K562 (cell line): ENCODE data around the gene KRTAP26-1. TPM values are rescaled to one million over a fixed set of nuclear protein-coding genes. Genes with fewer than 3 reads are reported as not detected.

Source experiments
- ATAC-seq: fragments of 200-7000 bp; cut with Tn5 transposase; 3 replicates; pipeline ENCODE4 v1.9.1; 2020; ENCODE audit warnings: moderate library complexity
- BruUV-seq: library from RNA; stranded (reverse); fragments of 400-500 nt; replicated peaks from 2 replicates; lab custom pipeline; 2021; lab: Mats Ljungman, UMichigan
- CTCF ChIA-PET: fragments of 300-600 bp; formaldehyde crosslinking; extraction: SDS; loops from one replicate; lab custom pipeline; 2021; ENCODE audit warnings: low intra/inter-chr PET ratio; lab: Yijun Ruan, JAX
- POLR2A ChIA-PET: fragments of 300-600, 350-650 bp; sonication (Branson Sonifier 250); formaldehyde crosslinking; extraction: SDS; loops from one replicate; lab custom pipeline; 2021; ENCODE audit warnings: antibody characterized with exemption, inconsistent platforms; lab: Yijun Ruan, JAX
- DNase-seq, 4 experiments: peaks; one replicate each; pipeline versions ENCODE4 v3.0.0 to v3.0.0-alpha.2; 2011 to 2018; ENCODE audit warnings: low spot score in 3 of 4, mixed read lengths in 3 of 4; ENCODE audit errors: extremely low read depth in 1 of 4
- FAIRE-seq: peaks from 2 replicates; lab custom pipeline; 2011; peaks lifted over from hg19 to GRCh38; lab: Jason Lieb, UNC
- H2AFZ ChIP-seq: 2 replicates; pipeline ENCODE4 v1.6.0; 2011; ENCODE audit warnings: low read depth, low read length, control low read depth, inconsistent platforms
- H3K27ac ChIP-seq: fragments of 200-600 bp; 3 replicates; pipeline ENCODE4 v1.8.0; 2011; ENCODE audit warnings: low read depth, mild to moderate bottlenecking, control low read depth, inconsistent platforms, low read length, moderate library complexity, mixed read lengths; ENCODE audit errors: extremely low read depth
- H3K27me3 ChIP-seq, 2 experiments: fragments of 300-600 bp in 1 of 2; 2 replicates in 1 of 2; 3 replicates in 1 of 2; pipeline versions ENCODE4 v1.6.0 to v1.8.0; 2011; ENCODE audit warnings: inconsistent platforms in 2 of 2, low read length in 2 of 2, mild to moderate bottlenecking in 1 of 2, mixed read lengths in 1 of 2, moderate library complexity in 1 of 2; ENCODE audit not compliant: control insufficient read depth in 2 of 2, insufficient read depth in 2 of 2
- H3K36me3 ChIP-seq: fragments of 300-600 bp; 3 replicates; pipeline ENCODE4 v1.8.0; 2011; ENCODE audit warnings: mild to moderate bottlenecking, low read length, inconsistent platforms; ENCODE audit not compliant: control insufficient read depth, insufficient read depth
- H3K4me1 ChIP-seq, 2 experiments: fragments of 200-600 bp in 1 of 2; replicated peaks in 1 of 2; 2 replicates in 1 of 2; 3 replicates in 1 of 2; pipeline versions ENCODE4 v1.5.1 to v1.8.0; 2011; ENCODE audit warnings: inconsistent platforms in 2 of 2, low read length in 2 of 2, mild to moderate bottlenecking in 1 of 2, mixed read lengths in 1 of 2, moderate library complexity in 1 of 2; ENCODE audit not compliant: control insufficient read depth in 2 of 2, insufficient read depth in 2 of 2
- H3K4me2 ChIP-seq: 2 replicates; pipeline ENCODE4 v1.6.1; 2011; ENCODE audit warnings: low read length, control low read depth, inconsistent platforms, mixed read lengths; ENCODE audit not compliant: insufficient read depth
- H3K4me3 ChIP-seq: fragments of 200-600 bp; sonication (generic), shearing (Covaris generic); 2 replicates; pipeline ENCODE4 v1.5.1; 2016; ENCODE audit warnings: control low read depth, inconsistent platforms
- H3K79me2 ChIP-seq: fragments of 200-600 bp; 3 replicates; pipeline ENCODE4 v1.8.0; 2011; ENCODE audit warnings: low read length, inconsistent platforms; ENCODE audit not compliant: control insufficient read depth, insufficient read depth
- H3K9ac ChIP-seq, 2 experiments: 2 replicates each; pipeline versions ENCODE4 v1.6.0 to v1.6.1; 2011; ENCODE audit warnings: low read depth in 2 of 2, low read length in 2 of 2, control low read depth in 1 of 2, inconsistent platforms in 1 of 2, mild to moderate bottlenecking in 1 of 2, mixed read lengths in 1 of 2; ENCODE audit not compliant: insufficient read depth in 1 of 2
- H3K9me1 ChIP-seq: one replicate; pipeline ENCODE4 v1.6.0; 2011; ENCODE audit warnings: inconsistent platforms, mild to moderate bottlenecking, low read length, moderate library complexity; ENCODE audit not compliant: control insufficient read depth, insufficient read depth
- H3K9me3 ChIP-seq: replicated peaks from 2 replicates; pipeline ENCODE4 v1.5.1; 2011; ENCODE audit warnings: low read depth, low read length, inconsistent platforms; ENCODE audit not compliant: control insufficient read depth, insufficient read depth
- H4K20me1 ChIP-seq: replicated peaks from 2 replicates; pipeline ENCODE4 v1.6.1; 2011; ENCODE audit warnings: low read length, inconsistent platforms, mixed read lengths; ENCODE audit not compliant: control insufficient read depth, insufficient read depth
- ATF4 ChIP-seq: fragments of 450-650 bp; formaldehyde crosslinking; IDR thresholded peaks from 2 replicates; pipeline ENCODE4 v1.4.0; 2022; ENCODE audit warnings: mild to moderate bottlenecking, moderate library complexity
- CREB3L1 ChIP-seq: fragments of 450-650 bp; IDR thresholded peaks from 2 replicates; pipeline ENCODE4 v1.6.1; 2014; ENCODE audit warnings: low read depth, mild to moderate bottlenecking, moderate library complexity, borderline replicate concordance
- FOXJ2 ChIP-seq: fragments of 200-800 bp; sonication (Bioruptor generic); IDR thresholded peaks from 2 replicates; pipeline ENCODE4 v1.6.1; 2016; ENCODE audit warnings: missing genetic modification characterization, missing compliant biosample characterization
- FOXP4 ChIP-seq: sonication (generic); formaldehyde crosslinking; IDR thresholded peaks from 2 replicates; pipeline ENCODE4 v1.8.0; 2022; ENCODE audit warnings: mild to moderate bottlenecking, missing genetic modification reagents, borderline replicate concordance
- HNRNPK ChIP-seq: fragments of 200-400 bp; formaldehyde crosslinking; IDR thresholded peaks from one replicate; pipeline ENCODE4 v1.6.1; 2018; ENCODE audit warnings: mild to moderate bottlenecking, low read depth, low read length; ENCODE audit not compliant: poor library complexity, severe bottlenecking
- MAX ChIP-seq: sonication (generic); formaldehyde crosslinking; IDR thresholded peaks from 2 replicates; pipeline ENCODE4 v1.9.0; 2022; ENCODE audit warnings: mild to moderate bottlenecking, missing genetic modification reagents
- MCM5 ChIP-seq: fragments of 450-650 bp; IDR thresholded peaks from 2 replicates; pipeline ENCODE4 v1.6.1; 2016; ENCODE audit warnings: low read depth
- MITF ChIP-seq: IDR thresholded peaks from 2 replicates; pipeline ENCODE4 v1.6.1; 2014; ENCODE audit warnings: antibody characterized with exemption
- MXI1 ChIP-seq: IDR thresholded peaks from 2 replicates; pipeline ENCODE4 v1.6.1; 2011; ENCODE audit warnings: low read depth, mild to moderate bottlenecking, improper control_type of control experiment, low read length
- PCBP1 ChIP-seq: fragments of 200-400 bp; formaldehyde crosslinking; IDR thresholded peaks from 2 replicates; pipeline ENCODE4 v1.6.1; 2018; ENCODE audit warnings: mild to moderate bottlenecking, low read depth, low read length; ENCODE audit not compliant: poor library complexity, severe bottlenecking
- USF2 ChIP-seq: sonication (generic); formaldehyde crosslinking; IDR thresholded peaks from 2 replicates; pipeline ENCODE4 v1.5.0; 2020; ENCODE audit warnings: missing genetic modification reagents
- YY1 ChIP-seq, 3 experiments: IDR thresholded peaks; 2 replicates each; pipeline ENCODE4 v1.6.1; 2011; ENCODE audit warnings: low read length in 2 of 3, mild to moderate bottlenecking in 2 of 3, moderate library complexity in 2 of 3, borderline replicate concordance in 1 of 3, control low read depth in 1 of 3, low read depth in 1 of 3; ENCODE audit not compliant: insufficient read depth in 3 of 3, insufficient replicate concordance in 2 of 3, control insufficient read depth in 1 of 3, insufficient read length in 1 of 3; ENCODE audit errors: extremely low read depth in 1 of 3
- WGBS: fragments of 100-300 bp; shearing (Covaris generic); methylation state at CpG from one replicate; pipeline ENCODE4 v1.1.6; 2016; ENCODE audit warnings: low coverage, mixed read lengths; ENCODE audit not compliant: insufficient coverage; ENCODE audit errors: missing lambda C conversion rate; 5-methylcytosine and 5-hydroxymethylcytosine counted together
- in situ Hi-C: fragments of 300-500 bp; cut with MboI; formaldehyde crosslinking; loops from 4 replicates; pipeline ENCODE4 v1.15.0; 2018; ENCODE audit warnings: inconsistent platforms, mixed read lengths
- intact Hi-C: fragments of 100-400 bp; cut with micrococcal nuclease; formaldehyde crosslinking; loops from 2 replicates; pipeline ENCODE4 v1.14.2; 2022
- polyA plus RNA-seq, 8 experiments: library from polyadenylated mRNA; depleted of rRNA in 4 of 8; stranded (reverse) in 5 of 8; unstranded in 3 of 8; fragments of >200 nt; fragmentation: Nextera tagmentation in 2 of 8; fragmentation: Illumina TruSeq in 1 of 8; extraction: Ambion mirVana in 2 of 8; extraction: Trizol in 1 of 8; gene quantifications; 2 replicates each; pipeline versions ENCODE4 v1.2.1 to v1.2.3, GENCODE V29; 2011 to 2014; ENCODE audit warnings: inconsistent platforms in 1 of 8, missing spikeins in 1 of 8
- total RNA-seq, 7 experiments: library from RNA; depleted of rRNA in 6 of 7; stranded (reverse); fragments of >200 nt in 6 of 7; fragmentation: Illumina TruSeq in 2 of 7; extraction: Trizol in 2 of 7; gene quantifications; 2 replicates each; pipeline versions ENCODE4 v1.2.1 to v1.2.3, GENCODE V29; 2011 to 2021; ENCODE audit warnings: low replicate concordance in 1 of 7

KRTAP26-1 gene
- total and polyA plus RNA-seq, 9 of the 15 experiments (the other 6 are each of a cell fraction or from before 2014, with no cell fraction given), result not detected

GRCh38 chr21:30336596-30336995, 16.5 kb upstream of the KRTAP26-1 start:
- POLR2A ChIA-PET, result no interaction called here
- Histone ChIP-seq H2AFZ (no peak overlapping the region), H3K79me2 (no peaks in the 10 kb centered on the region), H3K9me3 (no peaks in the 10 kb centered on the region), H3K27me3 (no peaks in the 10 kb centered on the region), H3K36me3 (no peaks in the 10 kb centered on the region), H3K9ac (no peak overlapping the region), H3K27ac (no peak overlapping the region), H3K4me3 (no peak overlapping the region), H3K4me2 (no peak overlapping the region), H3K4me1 (no peaks in the 10 kb centered on the region), H4K20me1 (no peaks in the 10 kb centered on the region), H3K9me1 (no peaks in the 10 kb centered on the region)
- BruUV-seq, result no TSS peak
- FAIRE-seq, result no peak
- CTCF ChIA-PET, result no interaction called here
- DNase-seq, result no peak
- no peak for ATAC-seq
- WGBS, result 0% methylated on average over 2 of the region's 2 CpGs
- in situ Hi-C loops, result no loop called here
- TF ChIP-seq MAX (CRISPR knock-in tag) (no peak), HNRNPK (no peak), USF2 (CRISPR knock-in tag) (no peak), MCM5 (no peak), PCBP1 (no peak), FOXJ2 (tag) (no peak), FOXP4 (CRISPR knock-in tag) (no peak), YY1 (IDR thresholded peaks at IDR 0.05; ENCODE audit: borderline replicate concordance in 1 of 3, control insufficient read depth in 1 of 3, extremely low read depth in 1 of 3, insufficient read depth in 3 of 3, insufficient read length in 1 of 3, insufficient replicate concordance in 2 of 3, low read depth in 1 of 3, low read length in 2 of 3) (no peak), CREB3L1 (no peak), MXI1 (no peak), ATF4 (CRISPR knock-in tag) (no peak), MITF (no peak)
- intact Hi-C loops, result no loop called here
